B cell (primary cell): ENCODE data around the gene HDAC10. TPM values are rescaled to one million over a fixed set of nuclear protein-coding genes. Genes with fewer than 3 reads are reported as not detected.

Experiments used
- ATAC-seq: fragments of 200-7000 bp; cut with Tn5 transposase; one replicate; pipeline ENCODE4 v1.10.0; 2021; ENCODE audit warnings: low read depth, mild to moderate bottlenecking, moderate number of reproducible peaks, moderate library complexity
- CTCF ChIA-PET: fragments of 350-600 bp; sonication (Branson Sonifier 250); formaldehyde crosslinking; loops from one replicate; lab custom pipeline; 2021; ENCODE audit warnings: antibody characterized with exemption, inconsistent platforms; lab: Charles Lee
- POLR2A ChIA-PET: fragments of 350-600 bp; sonication (Branson Sonifier 250); formaldehyde crosslinking; loops from one replicate; lab custom pipeline; 2021; ENCODE audit warnings: antibody characterized with exemption; lab: Charles Lee
- DNase-seq: peaks from one replicate; pipeline ENCODE4 v3.0.0; 2013
- H2AFZ ChIP-seq: 2 replicates; pipeline ENCODE4 v1.6.1; 2012; ENCODE audit warnings: mild to moderate bottlenecking, low read depth, low read length; ENCODE audit not compliant: insufficient read depth, poor library complexity, severe bottlenecking
- H3K27ac ChIP-seq, 2 donors: 1 replicate in 1 of 2; 2 replicates in 1 of 2; pipeline ENCODE4 v1.5.1; 2012 to 2013; ENCODE audit warnings: low read length in 2 of 2, mild to moderate bottlenecking in 2 of 2, moderate library complexity in 1 of 2
- H3K27me3 ChIP-seq, 4 experiments: fragments of 200-600 bp in 1 of 4; sonication (generic) in 1 of 4; replicated peaks in 1 of 4; 1 replicate in 2 of 4; 2 replicates in 2 of 4; pipeline versions ENCODE4 v1.6.1 to v1.7.0; 2013 to 2016; ENCODE audit warnings: low read length in 3 of 4, mild to moderate bottlenecking in 2 of 4, mixed read lengths in 1 of 4, moderate library complexity in 1 of 4; ENCODE audit not compliant: insufficient read depth in 4 of 4, control insufficient read depth in 3 of 4; ENCODE audit errors: control extremely low read depth in 1 of 4
- H3K36me3 ChIP-seq, 2 experiments: replicated peaks in 1 of 2; 1 replicate in 1 of 2; 2 replicates in 1 of 2; pipeline versions ENCODE4 v1.6.1 to v1.7.1; 2013; ENCODE audit warnings: low read length in 1 of 2; ENCODE audit not compliant: insufficient read depth in 2 of 2, control insufficient read depth in 1 of 2; ENCODE audit errors: control extremely low read depth in 1 of 2, extremely low read depth in 1 of 2
- H3K4me1 ChIP-seq, 2 donors: fragments of 200-600 bp in 1 of 2; sonication (generic) in 1 of 2; 1 replicate in 1 of 2; 2 replicates in 1 of 2; pipeline versions ENCODE4 v1.5.1 to v1.6.1; 2013 to 2017; ENCODE audit warnings: low read length in 2 of 2; ENCODE audit not compliant: control insufficient read depth in 2 of 2, insufficient read depth in 2 of 2
- H3K4me2 ChIP-seq: replicated peaks from 2 replicates; pipeline ENCODE3; 2012; ENCODE audit warnings: mild to moderate bottlenecking, low read depth, low read length; ENCODE audit not compliant: poor library complexity, severe bottlenecking
- H3K4me3 ChIP-seq, 5 experiments: fragments of 200-600 bp in 1 of 5; sonication (generic) in 1 of 5; 1 replicate in 3 of 5; 2 replicates in 2 of 5; pipeline versions ENCODE4 v1.5.1 to v1.7.0; 2011 to 2016; ENCODE audit warnings: low read length in 4 of 5, mild to moderate bottlenecking in 4 of 5, low read depth in 2 of 5, control low read depth in 1 of 5, moderate library complexity in 1 of 5; ENCODE audit not compliant: insufficient read depth in 1 of 5; ENCODE audit errors: control extremely low read depth in 1 of 5, extremely low read depth in 1 of 5
- H3K79me2 ChIP-seq: fragments of 200-600 bp; sonication (generic); one replicate; pipeline ENCODE4 v1.6.0; 2016; ENCODE audit warnings: low read length; ENCODE audit not compliant: control insufficient read depth, insufficient read depth
- H3K9ac ChIP-seq: fragments of 200-600 bp; sonication (generic); 2 replicates; pipeline ENCODE4 v1.6.1; 2017; ENCODE audit warnings: mild to moderate bottlenecking, low read length, moderate library complexity
- H3K9me3 ChIP-seq, 3 donors: one replicate each; pipeline versions ENCODE4 v1.6.1 to v1.7.1; 2013; ENCODE audit warnings: low read length in 2 of 3; ENCODE audit not compliant: control insufficient read depth in 2 of 3, insufficient read depth in 1 of 3; ENCODE audit errors: control extremely low read depth in 1 of 3
- H4K20me1 ChIP-seq: 2 replicates; pipeline ENCODE4 v1.6.0; 2012; ENCODE audit warnings: mild to moderate bottlenecking, low read length; ENCODE audit not compliant: insufficient read depth, control insufficient read depth, poor library complexity, severe bottlenecking
- H3K27ac Mint-ChIP-seq: one replicate; pipeline ENCODE4 v1.8.0; 2021; ENCODE audit warnings: mixed read lengths
- H3K27me3 Mint-ChIP-seq: one replicate; pipeline ENCODE4 v1.8.0; 2021; ENCODE audit warnings: mixed read lengths
- H3K4me1 Mint-ChIP-seq: one replicate; pipeline ENCODE4 v1.8.0; 2021; ENCODE audit warnings: mixed read lengths
- H3K4me3 Mint-ChIP-seq: one replicate; pipeline ENCODE4 v1.8.0; 2021; ENCODE audit warnings: mixed read lengths
- H3K9me3 Mint-ChIP-seq: one replicate; pipeline ENCODE4 v1.8.0; 2022; ENCODE audit warnings: mixed read lengths; ENCODE audit not compliant: insufficient read depth
- EZH2 ChIP-seq: IDR thresholded peaks from 2 replicates; pipeline ENCODE4 v1.6.1; 2012; ENCODE audit warnings: borderline replicate concordance, low read depth, mild to moderate bottlenecking, moderate library complexity, low read length; ENCODE audit not compliant: insufficient read depth, poor library complexity, severe bottlenecking
- WGBS: methylation state at CpG from one replicate; pipeline ENCODE4 v1.1.5; 2013; ENCODE audit warnings: missing lambda C conversion rate; ENCODE audit not compliant: insufficient coverage; 5-methylcytosine and 5-hydroxymethylcytosine counted together
- intact Hi-C: fragments of 100-400 bp; cut with micrococcal nuclease; formaldehyde crosslinking; loops from one replicate; pipeline ENCODE4 v1.10.0; 2022
- polyA plus RNA-seq: library from polyadenylated mRNA; depleted of rRNA; stranded (reverse); fragments of >200 nt; gene quantifications from 2 replicates; pipeline ENCODE4 v1.2.3, GENCODE V29; 2012
- total RNA-seq, 2 donors: library from RNA; stranded (reverse); fragments of 120-200 nt in 1 of 2; gene quantifications; 1 replicate in 1 of 2; 2 replicates in 1 of 2; pipeline versions ENCODE4 v1.2.3 to v1.2.4, GENCODE V29; 2013 to 2022
- TF ChIP-seq, protein P1 (sequence below): fragments of 200-600 bp; IDR thresholded peaks from one replicate; pipeline ENCODE4 v1.8.0; 2022; ENCODE audit warnings: antibody characterized with exemption, mild to moderate bottlenecking

The HDAC10 gene
- total and polyA plus RNA-seq, 2 donors (not counting 1 experiment from before 2014, with no cell fraction given), result 136 to 187 TPM

DNA sequence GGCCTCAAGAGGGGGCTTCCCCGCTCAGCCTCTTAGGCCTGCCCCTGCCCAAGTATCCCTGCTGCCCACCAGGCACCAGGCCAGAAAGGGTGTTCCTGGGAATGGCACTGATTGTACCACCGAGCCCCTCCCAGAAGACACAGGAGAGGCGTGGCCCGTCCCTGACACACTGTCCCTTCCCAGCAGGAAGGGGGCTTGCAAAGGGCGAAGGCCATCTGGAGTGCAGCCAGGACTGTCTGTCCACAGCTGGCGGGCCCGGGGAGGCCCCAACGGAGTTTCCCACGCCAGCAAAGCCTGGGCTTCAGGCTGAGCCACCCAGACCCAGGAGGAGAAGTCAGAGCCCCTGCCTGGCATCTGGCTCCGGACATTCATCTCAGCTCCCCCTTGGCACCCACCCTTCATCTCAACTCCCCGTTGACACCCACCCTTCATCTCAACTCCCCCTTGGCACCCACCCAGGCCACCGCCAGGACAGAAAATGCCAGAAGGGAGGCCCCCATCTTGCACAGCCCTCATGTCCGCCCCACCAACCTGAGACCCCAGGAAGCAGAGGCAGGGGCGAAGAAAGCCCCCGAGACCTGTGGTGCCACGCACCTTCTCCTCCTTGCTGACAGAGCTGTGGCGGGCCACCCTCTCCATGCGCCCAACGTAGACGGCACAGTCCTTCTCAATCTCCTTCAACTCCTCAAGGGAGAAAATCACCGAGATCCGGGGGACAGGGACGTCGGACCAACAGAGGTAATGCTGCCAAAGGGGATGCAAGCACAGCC lies 25.7 kb downstream of the HDAC10 start:
- peaks cover 0 to 66% of the 10 kb centered on the region in 2 experiments for H3K36me3 ChIP-seq
- H3K4me1 Mint-ChIP-seq, result no peaks in the 10 kb centered on the region
- peaks cover 33% of the 10 kb centered on the region for H4K20me1 ChIP-seq
- 94% methylated on average over 24 of the region's 24 CpGs for WGBS
- H3K4me2 ChIP-seq, result no peak overlapping the region
- H3K27ac ChIP-seq, result no peak overlapping the region
- no peak overlapping the region for H3K4me3 ChIP-seq
- H3K9me3 ChIP-seq, result no peaks in the 10 kb centered on the region
- intact Hi-C loops, result no loop called here
- no peaks in the 10 kb centered on the region for H3K27me3 ChIP-seq
- H3K9me3 Mint-ChIP-seq, result no peaks in the 10 kb centered on the region
- H3K4me1 ChIP-seq, result no peaks in the 10 kb centered on the region
- H3K27ac Mint-ChIP-seq, result no peak overlapping the region
- ChIA-PET POLR2A (no interaction called here), CTCF (no interaction called here)
- H3K79me2 ChIP-seq, result peaks cover 32% of the 10 kb centered on the region
- no peak overlapping the region for H2AFZ ChIP-seq
- TF ChIP-seq, protein P1, sequence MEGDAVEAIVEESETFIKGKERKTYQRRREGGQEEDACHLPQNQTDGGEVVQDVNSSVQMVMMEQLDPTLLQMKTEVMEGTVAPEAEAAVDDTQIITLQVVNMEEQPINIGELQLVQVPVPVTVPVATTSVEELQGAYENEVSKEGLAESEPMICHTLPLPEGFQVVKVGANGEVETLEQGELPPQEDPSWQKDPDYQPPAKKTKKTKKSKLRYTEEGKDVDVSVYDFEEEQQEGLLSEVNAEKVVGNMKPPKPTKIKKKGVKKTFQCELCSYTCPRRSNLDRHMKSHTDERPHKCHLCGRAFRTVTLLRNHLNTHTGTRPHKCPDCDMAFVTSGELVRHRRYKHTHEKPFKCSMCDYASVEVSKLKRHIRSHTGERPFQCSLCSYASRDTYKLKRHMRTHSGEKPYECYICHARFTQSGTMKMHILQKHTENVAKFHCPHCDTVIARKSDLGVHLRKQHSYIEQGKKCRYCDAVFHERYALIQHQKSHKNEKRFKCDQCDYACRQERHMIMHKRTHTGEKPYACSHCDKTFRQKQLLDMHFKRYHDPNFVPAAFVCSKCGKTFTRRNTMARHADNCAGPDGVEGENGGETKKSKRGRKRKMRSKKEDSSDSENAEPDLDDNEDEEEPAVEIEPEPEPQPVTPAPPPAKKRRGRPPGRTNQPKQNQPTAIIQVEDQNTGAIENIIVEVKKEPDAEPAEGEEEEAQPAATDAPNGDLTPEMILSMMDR, result no peak
- no peaks in the 10 kb centered on the region for H3K27me3 Mint-ChIP-seq
- ATAC-seq (no peak), DNase-seq (no peak)
- H3K4me3 Mint-ChIP-seq, result no peak overlapping the region
- no peak overlapping the region for H3K9ac ChIP-seq

DNA sequence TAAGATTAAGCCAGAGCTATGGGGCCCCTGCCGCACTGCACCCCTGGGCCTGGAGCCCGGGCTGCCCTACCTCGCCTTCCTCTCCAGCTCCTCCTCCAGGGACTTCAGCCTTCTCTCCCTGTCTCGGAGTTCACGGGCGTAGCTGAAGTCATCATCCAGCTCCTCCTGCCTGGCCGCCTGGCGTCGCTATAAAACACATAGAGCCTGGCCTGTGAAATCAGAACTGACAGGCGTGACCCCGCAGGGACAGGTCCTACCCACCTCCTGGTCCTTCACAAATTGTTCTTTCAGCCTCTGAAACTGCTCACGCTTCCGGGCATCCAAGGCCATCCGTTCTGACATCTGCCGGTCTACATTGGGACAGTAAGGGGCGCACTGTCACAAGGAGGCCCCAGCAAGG lies 27.0 kb downstream of the HDAC10 start:
- no peak overlapping the region for H3K4me2 ChIP-seq
- ChIA-PET POLR2A (no interaction called here), CTCF (interaction anchor here (0.7 kb wide), 2 partner anchors 13 to 33 kb away, joined by 3 read pairs; no protein-coding TSS in a partner anchor)
- H3K4me1 ChIP-seq, result no peaks in the 10 kb centered on the region
- Mint-ChIP-seq H3K4me3 (no peak overlapping the region), H3K27ac (no peak overlapping the region), H3K4me1 (no peaks in the 10 kb centered on the region), H3K9me3 (no peaks in the 10 kb centered on the region), H3K27me3 (no peaks in the 10 kb centered on the region)
- H3K27ac ChIP-seq, result no peak overlapping the region
- intact Hi-C loops, result no loop called here
- ATAC-seq (no peak), DNase-seq (no peak)
- no peaks in the 10 kb centered on the region for H3K27me3 ChIP-seq
- H3K9ac ChIP-seq, result no peak overlapping the region
- no peaks in the 10 kb centered on the region for H3K9me3 ChIP-seq
- TF ChIP-seq, protein P1, result no peak
- TF ChIP-seq EZH2, result no peak
- 97% methylated on average over 16 of the region's 16 CpGs for WGBS
- H4K20me1 ChIP-seq, result peaks cover 23% of the 10 kb centered on the region
- H3K36me3 ChIP-seq, result peaks cover 0 to 65% of the 10 kb centered on the region in 2 experiments
- H2AFZ ChIP-seq, result no peak overlapping the region
- H3K4me3 ChIP-seq, result no peak overlapping the region
- peaks cover 19% of the 10 kb centered on the region for H3K79me2 ChIP-seq
